ENCODE data around the gene OSBPL7.

- TF ChIP-seq REST (IDR thresholded peaks at IDR 0.05; ENCODE audit: insufficient read depth in 1 of 2, low read depth in 2 of 2, low read length in 2 of 2) (no peak), POLR2AphosphoS5 (IDR thresholded peaks at IDR 0.05; ENCODE audit: low read depth, low read length) (no peak), TAF1 (IDR thresholded peaks at IDR 0.05; ENCODE audit: borderline replicate concordance, insufficient read depth, low read length) (no peak)
These were observed 30.7 kb upstream of the OSBPL7 start for GRCh38 chr17:47852113-47852949.
